CD4-positive, alpha-beta memory T cell (primary cell): ENCODE measurements around the gene KLHL22. TPM values are rescaled to one million over a fixed set of nuclear protein-coding genes. Genes with fewer than 3 reads are reported as not detected.

Source experiments
- CTCF ChIA-PET: fragments of 350-600 bp; sonication (Branson Sonifier 250); formaldehyde crosslinking; loops from one replicate; lab custom pipeline; 2021; ENCODE audit warnings: inconsistent platforms; ENCODE audit not compliant: partially characterized antibody; lab: Charles Lee
- POLR2A ChIA-PET: fragments of 350-600 bp; sonication (Branson Sonifier 250); formaldehyde crosslinking; loops from one replicate; lab custom pipeline; 2021; ENCODE audit not compliant: partially characterized antibody; lab: Charles Lee
- DNase-seq, 5 donors: peaks; one replicate each; pipeline versions ENCODE4 v3.0.0 to v3.0.0-alpha.2; 2020 to 2022; ENCODE audit warnings: mixed read lengths in 1 of 5
- H3K27ac ChIP-seq: one replicate; pipeline ENCODE4 v1.7.0; 2013; ENCODE audit warnings: low read depth, low read length
- H3K27me3 ChIP-seq: 2 replicates; pipeline ENCODE4 v1.7.0; 2013; ENCODE audit warnings: mild to moderate bottlenecking, low read length, moderate library complexity; ENCODE audit not compliant: insufficient read depth
- H3K36me3 ChIP-seq: 2 replicates; pipeline ENCODE4 v1.7.0; 2013; ENCODE audit warnings: mild to moderate bottlenecking, low read length, moderate library complexity; ENCODE audit not compliant: insufficient read depth
- H3K4me1 ChIP-seq: 2 replicates; pipeline ENCODE4 v1.7.0; 2013; ENCODE audit warnings: mild to moderate bottlenecking, low read length, moderate library complexity; ENCODE audit not compliant: insufficient read depth
- H3K4me3 ChIP-seq, 2 donors: one replicate each; pipeline ENCODE4 v1.7.0; 2013; ENCODE audit warnings: low read length in 2 of 2, mild to moderate bottlenecking in 1 of 2
- H3K9me3 ChIP-seq, 2 donors: one replicate each; pipeline ENCODE4 v1.7.0; 2013; ENCODE audit warnings: low read length in 2 of 2, control low read depth in 1 of 2; ENCODE audit not compliant: control insufficient read depth in 1 of 2
- H3K27ac Mint-ChIP-seq, 7 donors: one replicate each; pipeline ENCODE4 v1.8.0; 2020 to 2021; ENCODE audit warnings: mixed read lengths in 7 of 7, mild to moderate bottlenecking in 6 of 7, inconsistent platforms in 3 of 7, moderate library complexity in 3 of 7
- H3K27me3 Mint-ChIP-seq, 2 donors: one replicate each; pipeline ENCODE4 v1.8.0; 2020 to 2021; ENCODE audit warnings: mixed read lengths in 2 of 2
- H3K36me3 Mint-ChIP-seq, 2 donors: one replicate each; pipeline ENCODE4 v1.8.0; 2020 to 2021; ENCODE audit warnings: mixed read lengths in 2 of 2, inconsistent platforms in 1 of 2, mild to moderate bottlenecking in 1 of 2
- H3K4me1 Mint-ChIP-seq, 4 donors: one replicate each; pipeline ENCODE4 v1.8.0; 2020 to 2021; ENCODE audit warnings: mixed read lengths in 4 of 4, mild to moderate bottlenecking in 1 of 4
- H3K4me3 Mint-ChIP-seq, 8 donors: one replicate each; pipeline ENCODE4 v1.8.0; 2020 to 2021; ENCODE audit warnings: mixed read lengths in 8 of 8, mild to moderate bottlenecking in 7 of 8, moderate library complexity in 6 of 8, inconsistent platforms in 3 of 8
- H3K9me3 Mint-ChIP-seq, 8 donors: one replicate each; pipeline ENCODE4 v1.8.0; 2020 to 2021; ENCODE audit warnings: mixed read lengths in 8 of 8, mild to moderate bottlenecking in 5 of 8, inconsistent platforms in 3 of 8, moderate library complexity in 1 of 8
- intact Hi-C: fragments of 100-400 bp; cut with micrococcal nuclease; formaldehyde crosslinking; loops from one replicate; pipeline ENCODE4 v1.15.1; 2023
- polyA plus RNA-seq, 2 donors: library from polyadenylated mRNA; unstranded; fragments of 300-500 nt; fragmentation: Illumina TruSeq; gene quantifications; one replicate each; pipeline ENCODE4 v1.2.3, GENCODE V29; 2021
- total RNA-seq, 2 experiments: library from RNA; stranded (reverse); gene quantifications; one replicate each; pipeline ENCODE4 v1.2.3, GENCODE V29; 2021

The KLHL22 gene
- total and polyA plus RNA-seq, 4 experiments from 2014 or later: 19.4 to 63.1 (median 42.0) TPM

- H3K27me3 ChIP-seq: no peaks in the 10 kb centered on the region
- no peaks in the 10 kb centered on the region for H3K27me3 Mint-ChIP-seq
- H3K36me3 ChIP-seq: no peaks in the 10 kb centered on the region
- no peak for DNase-seq
- peak overlapping the region; percentile 94 to 99 (median 97) for H3K27ac Mint-ChIP-seq
- peak overlapping the region in 1 of 2 donors; percentile 54 for H3K4me3 ChIP-seq
- no peaks in the 10 kb centered on the region for H3K9me3 ChIP-seq
- H3K4me1 Mint-ChIP-seq: peaks cover 49 to 76% (median 60%) of the 10 kb centered on the region in 4 donors
- ChIA-PET POLR2A (interaction anchor here (0.6 to 3.8 kb wide), 22 partner anchors 10 to 236 kb away, joined by 3 to 93 read pairs (median 12); partner anchors contain the start of genes DGCR6L, KLHL22, MED15 and ZNF74), CTCF (interaction anchor here (0.6 to 4.4 kb wide), 11 partner anchors 11 to 107 kb away, joined by 3 to 33 read pairs (median 8); partner anchors contain the start of gene KLHL22)
- peaks cover 63% of the 10 kb centered on the region for H3K4me1 ChIP-seq
- H3K27ac ChIP-seq: peak overlapping the region; percentile 65
- H3K9me3 Mint-ChIP-seq: peaks cover 0 to 5% (median 0%) of the 10 kb centered on the region in 8 donors
- H3K4me3 Mint-ChIP-seq: peak overlapping the region; percentile 70 to 89 (median 80)
- peaks cover 21 to 24% of the 10 kb centered on the region in 2 donors for H3K36me3 Mint-ChIP-seq
- intact Hi-C loops: loop anchor here (1.0 kb wide), 3 partner anchors 9 to 104 kb away; no protein-coding TSS in a partner anchor
Measured at GRCh38 chr22:20464912-20465758, 30.5 kb downstream of the KLHL22 start.

GRCh38 chr22:20464096-20464614 is 31.4 kb downstream of the KLHL22 start:
- H3K27ac Mint-ChIP-seq: peak overlapping the region; percentile 94 to 99 (median 97)
- peaks cover 64% of the 10 kb centered on the region for H3K4me1 ChIP-seq
- peak overlapping the region in 1 of 2 donors; percentile 54 for H3K4me3 ChIP-seq

GRCh38 chr22:20463324-20464095 is 32.1 kb downstream of the KLHL22 start:
- Histone ChIP-seq H3K27me3 (no peaks in the 10 kb centered on the region), H3K4me3 (peak overlapping the region in 1 of 2 donors; percentile 54), H3K36me3 (no peaks in the 10 kb centered on the region), H3K4me1 (peaks cover 67% of the 10 kb centered on the region), H3K27ac (peak overlapping the region; percentile 65), H3K9me3 (no peaks in the 10 kb centered on the region)
- CTCF ChIA-PET: interaction anchor here (0.7 to 4.4 kb wide), 17 partner anchors 9 to 108 kb away, joined by 3 to 33 read pairs (median 5); partner anchors contain the start of genes KLHL22 and MED15
- peak; percentile 47 to 67 (median 64) for DNase-seq
- intact Hi-C loops: loop anchor here (1.0 kb wide), 4 partner anchors 11 to 106 kb away; no protein-coding TSS in a partner anchor
- peaks cover 44 to 79% (median 58%) of the 10 kb centered on the region in 4 donors for H3K4me1 Mint-ChIP-seq
- H3K9me3 Mint-ChIP-seq: peaks cover 0 to 5% (median 0%) of the 10 kb centered on the region in 8 donors
- peaks cover 22 to 25% of the 10 kb centered on the region in 2 donors for H3K36me3 Mint-ChIP-seq
- H3K27me3 Mint-ChIP-seq: no peaks in the 10 kb centered on the region
- H3K4me3 Mint-ChIP-seq: peak overlapping the region; percentile 0 to 84 (median 79)
- peak overlapping the region; percentile 94 to 99 (median 97) for H3K27ac Mint-ChIP-seq
- POLR2A ChIA-PET: interaction anchor here (0.6 to 3.8 kb wide), 35 partner anchors 8 to 1032 kb away, joined by 3 to 93 read pairs (median 7); partner anchors contain the start of genes DGCR6L, HIRA, KLHL22 and MED15

More at GRCh38 chr22:20464096-20464614, 31.4 kb downstream of the KLHL22 start:
- H3K9me3 ChIP-seq: no peaks in the 10 kb centered on the region
- H3K27me3 ChIP-seq: no peaks in the 10 kb centered on the region
- Mint-ChIP-seq H3K9me3 (peaks cover 0 to 5% (median 0%) of the 10 kb centered on the region in 8 donors), H3K27me3 (no peaks in the 10 kb centered on the region), H3K36me3 (peaks cover 23 to 24% of the 10 kb centered on the region in 2 donors), H3K4me1 (peaks cover 48 to 78% (median 61%) of the 10 kb centered on the region in 4 donors), H3K4me3 (peak overlapping the region; percentile 41 to 84 (median 79))
- CTCF ChIA-PET: interaction anchor here (0.6 to 4.4 kb wide), 16 partner anchors 10 to 108 kb away, joined by 3 to 33 read pairs (median 6); partner anchors contain the start of genes KLHL22 and MED15
- H3K36me3 ChIP-seq: no peaks in the 10 kb centered on the region
- intact Hi-C loops: loop anchor here (1.0 kb wide), 3 partner anchors 10 to 105 kb away; no protein-coding TSS in a partner anchor
- H3K27ac ChIP-seq: peak overlapping the region; percentile 65
- DNase-seq: peak; percentile 72 to 85 (median 81)
- POLR2A ChIA-PET: interaction anchor here (0.6 to 3.8 kb wide), 36 partner anchors 7 to 444 kb away, joined by 3 to 93 read pairs (median 6); partner anchors contain the start of genes DGCR6L, KLHL22, MED15 and TANGO2

GRCh38 chr22:20459862-20460261 is 35.7 kb downstream of the KLHL22 start:
- H3K9me3 Mint-ChIP-seq: peaks cover 0 to 5% (median 0%) of the 10 kb centered on the region in 8 donors
- H3K36me3 Mint-ChIP-seq: peaks cover 34 to 49% of the 10 kb centered on the region in 2 donors
- peak overlapping the region in 3 of 7 donors; percentile 4 to 59 (median 57) for H3K27ac Mint-ChIP-seq
- Histone ChIP-seq H3K4me3 (no peak overlapping the region), H3K27ac (no peak overlapping the region), H3K36me3 (peaks cover 5% of the 10 kb centered on the region), H3K4me1 (peaks cover 52% of the 10 kb centered on the region), H3K9me3 (no peaks in the 10 kb centered on the region), H3K27me3 (no peaks in the 10 kb centered on the region)
- peaks cover 40 to 77% (median 50%) of the 10 kb centered on the region in 4 donors for H3K4me1 Mint-ChIP-seq
- ChIA-PET CTCF (interaction anchor here (1.1 to 1.5 kb wide), 2 partner anchors 42 to 45 kb away, joined by 3 to 9 read pairs; no protein-coding TSS in a partner anchor), POLR2A (interaction anchor here (1.0 to 1.1 kb wide), 2 partner anchors 24 to 92 kb away, joined by 3 read pairs; no protein-coding TSS in a partner anchor)
- no peak overlapping the region for H3K4me3 Mint-ChIP-seq
- no peaks in the 10 kb centered on the region for H3K27me3 Mint-ChIP-seq
- intact Hi-C loops: no loop called here
- DNase-seq: no peak

- peaks cover 35 to 70% (median 43%) of the 10 kb centered on the region in 4 donors for H3K4me1 Mint-ChIP-seq
- Histone ChIP-seq H3K27me3 (no peaks in the 10 kb centered on the region), H3K9me3 (no peaks in the 10 kb centered on the region), H3K4me1 (peaks cover 45% of the 10 kb centered on the region), H3K27ac (no peak overlapping the region), H3K36me3 (peaks cover 5% of the 10 kb centered on the region), H3K4me3 (no peak overlapping the region)
- no peak for DNase-seq
- peak overlapping the region in 4 of 7 donors; percentile 8 to 70 (median 42) for H3K27ac Mint-ChIP-seq
- H3K36me3 Mint-ChIP-seq: peaks cover 34 to 47% of the 10 kb centered on the region in 2 donors
- ChIA-PET POLR2A (interaction anchor here (1.0 to 1.1 kb wide), 2 partner anchors 23 to 92 kb away, joined by 3 read pairs; no protein-coding TSS in a partner anchor), CTCF (interaction anchor here (1.0 kb wide), 1 partner anchor 41 kb away, joined by 4 read pairs; no protein-coding TSS in a partner anchor)
- H3K4me3 Mint-ChIP-seq: peak overlapping the region in 1 of 8 donors; percentile 3
- H3K9me3 Mint-ChIP-seq: peaks cover 0 to 3% (median 0%) of the 10 kb centered on the region in 8 donors
- H3K27me3 Mint-ChIP-seq: no peaks in the 10 kb centered on the region
- intact Hi-C loops: no loop called here
Measured at GRCh38 chr22:20459152-20459542, 36.4 kb downstream of the KLHL22 start.
